ENCODE results near the gene GPBP1L1. TPM values are rescaled to one million over a fixed set of nuclear protein-coding genes. Genes with fewer than 3 reads are reported as not detected.
"Not testable (repeated sequence)": the region's sequence is repeated elsewhere in the genome, so short reads cannot be mapped to it uniquely, and the experiment has no call there.

GPBP1L1 gene
- total and polyA plus RNA-seq, 9 of the 15 experiments (the other 6 are each of a cell fraction or from before 2014, with no cell fraction given) = 86.0 to 216 (median 138) TPM

GRCh38 chr1:45694823-45695222 lies 8.5 kb upstream of the GPBP1L1 start:
- no peak overlapping the region for H3K4me3 ChIP-seq

GRCh38 chr1:45693811-45694210 lies 7.5 kb upstream of the GPBP1L1 start:
- H3K4me3 ChIP-seq; BruUV-seq (replicated peaks); H4K20me1 ChIP-seq (replicated peaks; ENCODE audit: control insufficient read depth, insufficient read depth, low read length); H3K4me1 ChIP-seq (replicated peaks in 1 of 2; ENCODE audit: control insufficient read depth in 2 of 2, insufficient read depth in 2 of 2, low read length in 2 of 2); in situ Hi-C loops (cut with MboI); H3K9ac ChIP-seq (ENCODE audit: insufficient read depth in 1 of 2, low read depth in 2 of 2, low read length in 2 of 2); intact Hi-C loops (cut with micrococcal nuclease); DNase-seq (ENCODE audit: extremely low read depth in 1 of 4, low spot score in 3 of 4); H3K27me3 ChIP-seq (ENCODE audit: control insufficient read depth in 2 of 2, insufficient read depth in 2 of 2, low read length in 2 of 2); H3K9me1 ChIP-seq (ENCODE audit: control insufficient read depth, insufficient read depth, low read length); ATAC-seq; H3K9me3 ChIP-seq (replicated peaks; ENCODE audit: control insufficient read depth, insufficient read depth, low read depth, low read length); FAIRE-seq; H3K27ac ChIP-seq (ENCODE audit: extremely low read depth, low read depth, low read length); H2AFZ ChIP-seq (ENCODE audit: low read depth, low read length); H3K4me2 ChIP-seq (ENCODE audit: insufficient read depth, low read length); CTCF ChIA-PET (ENCODE audit: low intra/inter-chr PET ratio): not testable (repeated sequence)
- POLR2A ChIA-PET = interaction anchor here (0.8 to 1.1 kb wide), 2 partner anchors 20 to 83 kb away, joined by 3 read pairs; no protein-coding TSS in a partner anchor
- 92% methylated on average over 8 of the region's 8 CpGs for WGBS (ENCODE audit: insufficient coverage, low coverage, missing lambda C conversion rate)
- H3K36me3 ChIP-seq (ENCODE audit: control insufficient read depth, insufficient read depth, low read length) = peaks cover 60% of the 10 kb centered on the region
- H3K79me2 ChIP-seq (ENCODE audit: control insufficient read depth, insufficient read depth, low read length) = peaks cover 34% of the 10 kb centered on the region

More at GRCh38 chr1:45694823-45695222, 8.5 kb upstream of the GPBP1L1 start:
- TF ChIP-seq POLR2AphosphoS2 (IDR thresholded peaks at IDR 0.05; ENCODE audit: low read length) = peak; percentile 90; the same call in 1 of the 2 replicates
- TF ChIP-seq POLR2B (IDR thresholded peaks at IDR 0.05; ENCODE audit: low read depth, partially characterized antibody) = peak; percentile 64
- peak; percentile 76 for TF ChIP-seq POLR2A (conservative IDR thresholded peaks at IDR 0.05)
- TF ChIP-seq SUPT5H (IDR thresholded peaks at IDR 0.05) = peak; percentile 75
- TF ChIP-seq CHCHD3 (CRISPR knock-in tag; IDR thresholded peaks at IDR 0.05) = no peak
- TF ChIP-seq RHOXF2B (CRISPR knock-in tag; conservative IDR thresholded peaks at IDR 0.05) = 0 out of 2 replicates have a peak, but pooled peaks have one; percentile 22
- ATAC-seq = peak; percentile 21
- Histone ChIP-seq H3K36me3 (ENCODE audit: control insufficient read depth, insufficient read depth, low read length) (peaks cover 53% of the 10 kb centered on the region), H3K9ac (ENCODE audit: insufficient read depth in 1 of 2, low read depth in 2 of 2, low read length in 2 of 2) (no peak overlapping the region), H3K4me2 (ENCODE audit: insufficient read depth, low read length) (no peak overlapping the region), H3K27me3 (ENCODE audit: control insufficient read depth in 2 of 2, insufficient read depth in 2 of 2, low read length in 2 of 2) (no peaks in the 10 kb centered on the region), H3K9me3 (replicated peaks; ENCODE audit: control insufficient read depth, insufficient read depth, low read depth, low read length) (no peaks in the 10 kb centered on the region), H3K4me1 (replicated peaks in 1 of 2; ENCODE audit: control insufficient read depth in 2 of 2, insufficient read depth in 2 of 2, low read length in 2 of 2) (no peaks in the 10 kb centered on the region), H4K20me1 (replicated peaks; ENCODE audit: control insufficient read depth, insufficient read depth, low read length) (no peaks in the 10 kb centered on the region), H2AFZ (ENCODE audit: low read depth, low read length) (no peak overlapping the region), H3K9me1 (ENCODE audit: control insufficient read depth, insufficient read depth, low read length) (no peaks in the 10 kb centered on the region), H3K79me2 (ENCODE audit: control insufficient read depth, insufficient read depth, low read length) (peaks cover 24% of the 10 kb centered on the region), H3K27ac (ENCODE audit: extremely low read depth, low read depth, low read length) (no peak overlapping the region)
- POLR2A ChIA-PET = interaction anchor here (0.5 to 1.7 kb wide), 7 partner anchors 9 to 1455 kb away, joined by 3 to 12 read pairs (median 3); partner anchors contain the start of genes GPBP1L1 and IPP
- no TSS peak for BruUV-seq (replicated peaks)
- no peak for FAIRE-seq
- intact Hi-C loops (cut with micrococcal nuclease) (no loop called here), in situ Hi-C loops (cut with MboI) (no loop called here)
- WGBS (ENCODE audit: insufficient coverage, low coverage, missing lambda C conversion rate) = 87% methylated on average over 7 of the region's 7 CpGs
- no peak for DNase-seq (ENCODE audit: extremely low read depth in 1 of 4, low spot score in 3 of 4)
- CTCF ChIA-PET (ENCODE audit: low intra/inter-chr PET ratio) = no interaction called here

Data from K562 (cell line).